ENCODE data around the gene LCN6. TPM values are rescaled to one million over a fixed set of nuclear protein-coding genes. Genes with fewer than 3 reads are reported as not detected.

LCN6 gene, protein sequence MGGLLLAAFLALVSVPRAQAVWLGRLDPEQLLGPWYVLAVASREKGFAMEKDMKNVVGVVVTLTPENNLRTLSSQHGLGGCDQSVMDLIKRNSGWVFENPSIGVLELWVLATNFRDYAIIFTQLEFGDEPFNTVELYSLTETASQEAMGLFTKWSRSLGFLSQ
- total RNA-seq (2014; rRNA removed; shearing (Covaris generic)), result not detected in 2 replicates

DNA sequence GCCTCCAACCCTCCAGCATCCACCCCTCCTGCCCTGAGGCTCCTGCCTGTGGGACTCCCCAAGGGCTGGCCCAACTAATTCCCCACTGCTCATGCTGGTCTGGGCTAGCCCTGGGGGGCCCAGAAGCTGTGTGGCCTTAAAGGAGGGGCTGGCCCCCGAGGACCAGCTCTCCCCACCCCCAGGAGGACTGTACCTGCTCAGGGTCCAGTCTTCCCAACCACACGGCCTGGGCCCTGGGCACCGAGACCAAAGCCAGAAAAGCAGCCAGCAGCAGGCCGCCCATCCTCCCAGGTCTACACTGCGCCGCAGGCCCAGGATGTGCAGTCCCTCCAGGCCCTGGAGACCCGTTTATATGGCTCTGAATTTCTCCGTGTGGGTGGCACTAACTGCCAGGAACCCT lies at the start of gene LCN6:
TSS of gene LCN6 (minus strand) at position 325 of the 400 bp plus-strand sequence. CDS start at position 283, 42 bp downstream.

DNA sequence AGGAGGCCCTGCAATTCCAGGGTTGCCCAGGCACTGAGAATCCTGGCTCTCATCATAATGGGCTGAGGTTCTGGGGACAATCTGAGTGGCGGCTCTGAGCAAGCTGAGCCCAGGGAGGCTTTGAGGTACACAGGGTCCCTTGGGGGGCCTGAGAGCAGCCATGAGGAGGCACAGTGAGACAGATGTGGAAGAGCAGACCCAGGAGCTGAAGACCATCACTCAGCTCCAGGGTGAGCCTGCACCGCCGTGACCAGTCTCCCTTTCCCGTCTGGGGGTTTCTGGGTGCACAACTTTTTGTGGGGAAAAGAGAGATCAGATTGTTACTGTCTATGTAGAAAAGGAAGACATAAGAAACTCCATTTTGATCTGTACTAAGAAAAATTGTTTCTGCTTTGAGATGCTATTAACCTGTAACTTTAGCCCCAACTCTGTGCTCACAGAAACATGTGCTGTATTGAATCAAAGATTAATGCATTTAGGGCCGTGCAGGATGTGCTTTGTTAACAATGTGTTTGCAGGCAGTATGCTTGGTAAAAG lies 48.0 kb upstream of the LCN6 start, which contains the start of gene CCDC183:
TSS of gene CCDC183 (plus strand) at position 101 of the 537 bp plus-strand sequence. CDS start at position 161, 60 bp downstream.

GRCh38 chr9:136790640-136791515 lies 42.6 kb upstream of the LCN6 start, which contains the start of gene TMEM141:
TMEM141 (plus strand) TSS chr9:136791344; CDS start chr9:136791371, 27 bp downstream.

GRCh38 chr9:136764301-136764891 lies 16.1 kb upstream of the LCN6 start, which contains the start of gene LCN15:
LCN15 (minus strand) TSS chr9:136764518; CDS start chr9:136764488, 30 bp downstream.

GRCh38 chr9:136742591-136743391 lies 5.5 kb downstream of the LCN6 start, which contains the start of gene LCN10:
LCN10 (minus strand) TSS chr9:136742940; CDS start chr9:136742903, 37 bp downstream.

DNA sequence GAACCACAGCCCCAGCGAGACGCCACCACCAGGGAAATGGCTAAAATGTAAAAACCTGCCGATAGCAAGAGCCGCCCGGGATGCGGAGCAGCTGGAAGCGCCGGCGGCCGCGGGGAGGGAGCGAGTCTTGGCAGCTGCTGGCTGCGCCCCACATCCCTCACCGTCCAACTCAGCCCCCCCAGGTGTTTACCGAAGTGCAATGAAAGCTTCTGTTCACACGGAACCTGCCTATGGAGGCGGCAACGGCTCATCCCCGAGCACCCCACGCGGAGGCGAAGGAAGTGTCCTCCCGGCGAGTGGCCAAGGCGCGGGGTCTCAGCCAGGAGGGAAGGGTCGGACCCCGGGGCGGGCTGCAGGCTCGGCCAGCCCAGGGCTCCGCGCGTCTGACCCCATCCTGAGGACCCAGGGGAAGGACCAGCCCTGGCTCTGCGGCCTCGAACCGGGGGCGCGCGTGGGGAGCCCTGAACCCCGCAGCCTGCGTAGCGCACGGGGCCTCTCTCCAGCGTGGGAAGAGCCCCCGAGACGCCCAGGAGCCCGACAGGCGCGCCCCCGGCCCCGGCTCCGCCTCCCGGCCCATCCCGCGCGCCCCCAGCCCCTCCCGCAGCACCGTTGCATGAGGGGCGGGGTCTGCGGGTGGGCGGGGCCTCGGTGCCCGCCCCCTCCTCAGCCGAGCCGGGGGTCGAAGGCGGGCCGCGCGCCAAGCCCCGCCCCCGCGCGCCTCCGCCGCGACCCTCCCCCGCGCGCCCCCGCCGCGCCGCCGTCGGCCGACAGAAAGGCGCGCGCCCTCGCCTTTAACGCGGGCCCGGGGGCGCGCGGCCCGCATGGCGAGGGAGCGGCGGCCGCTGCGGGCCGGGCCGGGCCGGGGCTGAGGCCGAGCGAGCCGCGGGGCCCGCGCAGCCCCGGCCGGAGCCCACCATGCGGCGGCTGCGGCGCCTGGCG lies 36.3 kb downstream of the LCN6 start, which contains the start of gene DIPK1B:
TSS of gene DIPK1B (plus strand) at position 822 of the 939 bp plus-strand sequence. CDS start at position 916, 94 bp downstream.

Small RNAs within 50 kb of the gene (small RNA-seq; reads per million reads assigned to genes)
- gene ATP6V1G1P3, result not detected
- not detected for gene MIR6722

Other genes starting within 250 kb of the LCN6 start
- 18.7 and 24.1 TPM in 2 replicates for gene NOTCH1, start 202.5 kb downstream of the LCN6 start, total RNA-seq (2014; rRNA removed; shearing (Covaris generic))
- 21.5 and 22.0 TPM in 2 replicates for gene EGFL7, start 85.6 kb downstream of the LCN6 start, total RNA-seq (2014; rRNA removed; shearing (Covaris generic))
- gene AGPAT2, start 61.1 kb downstream of the LCN6 start, total RNA-seq (2014; rRNA removed; shearing (Covaris generic)), result 56.8 and 57.1 TPM in 2 replicates
- 12.7 and 16.4 TPM in 2 replicates for gene DIPK1B, start 36.0 kb downstream of the LCN6 start, total RNA-seq (2014; rRNA removed; shearing (Covaris generic))
- gene LCN10, start 5.6 kb downstream of the LCN6 start, total RNA-seq (2014; rRNA removed; shearing (Covaris generic)), result 0.15 TPM in 1 of 2 replicates, not detected in the other
- not detected in 2 replicates for gene LCN8, start 9.7 kb upstream of the LCN6 start, total RNA-seq (2014; rRNA removed; shearing (Covaris generic))
- gene LCN15, start 16.0 kb upstream of the LCN6 start, total RNA-seq (2014; rRNA removed; shearing (Covaris generic)), result not detected in 2 replicates
- 97.1 and 113 TPM in 2 replicates for gene TMEM141, start 42.8 kb upstream of the LCN6 start, total RNA-seq (2014; rRNA removed; shearing (Covaris generic))
- 0.13 TPM in 1 of 2 replicates, not detected in the other for gene CCDC183, start 47.8 kb upstream of the LCN6 start, total RNA-seq (2014; rRNA removed; shearing (Covaris generic))
- 57.9 and 69.5 TPM in 2 replicates for gene RABL6, start 59.4 kb upstream of the LCN6 start, total RNA-seq (2014; rRNA removed; shearing (Covaris generic))
- gene AJM1, start 94.0 kb upstream of the LCN6 start, total RNA-seq (2014; rRNA removed; shearing (Covaris generic)), result 3.0 and 4.7 TPM in 2 replicates
- 153 and 181 TPM in 2 replicates for gene PHPT1, start 100.9 kb upstream of the LCN6 start, total RNA-seq (2014; rRNA removed; shearing (Covaris generic))
- gene MAMDC4, start 103.8 kb upstream of the LCN6 start, total RNA-seq (2014; rRNA removed; shearing (Covaris generic)), result 3.6 TPM in 2 replicates
- gene EDF1, start 117.8 kb upstream of the LCN6 start, total RNA-seq (2014; rRNA removed; shearing (Covaris generic)), result 542 and 544 TPM in 2 replicates
- gene TRAF2, start 138.0 kb upstream of the LCN6 start, total RNA-seq (2014; rRNA removed; shearing (Covaris generic)), result 17.4 and 23.1 TPM in 2 replicates
- gene FBXW5, start 196.2 kb upstream of the LCN6 start, total RNA-seq (2014; rRNA removed; shearing (Covaris generic)), result 108 and 131 TPM in 2 replicates
- gene C8G, start 196.7 kb upstream of the LCN6 start, total RNA-seq (2014; rRNA removed; shearing (Covaris generic)), result not detected in 2 replicates
- 1.1 TPM in 1 of 2 replicates, not detected in the other for gene LCN12, start 203.7 kb upstream of the LCN6 start, total RNA-seq (2014; rRNA removed; shearing (Covaris generic))
- gene PTGDS, start 229.0 kb upstream of the LCN6 start, total RNA-seq (2014; rRNA removed; shearing (Covaris generic)), result 1.4 TPM in 1 of 2 replicates, not detected in the other
- gene LCNL1, start 234.5 kb upstream of the LCN6 start, total RNA-seq (2014; rRNA removed; shearing (Covaris generic)), result not detected in 2 replicates
- 93.9 and 103 TPM in 2 replicates for gene PAXX, start 243.9 kb upstream of the LCN6 start, total RNA-seq (2014; rRNA removed; shearing (Covaris generic))
- 0.19 TPM in 1 of 2 replicates, not detected in the other for gene CLIC3, start 248.0 kb upstream of the LCN6 start, total RNA-seq (2014; rRNA removed; shearing (Covaris generic))